Measurements from ENCODE around the gene MPPED2.

GRCh38 chr11:30499940-30500339 is 86.2 kb downstream of the MPPED2 start:
- no peak for TF ChIP-seq CTCF (IDR thresholded peaks at IDR 0.05)
- TF ChIP-seq EP300 (IDR thresholded peaks at IDR 0.05), result no peak
- TF ChIP-seq POLR2A (IDR thresholded peaks at IDR 0.05), result no peak
- no peak for TF ChIP-seq POLR2AphosphoS5 (IDR thresholded peaks at IDR 0.05)

All from stomach (tissue), 4 donors.